Skin of body (tissue), 2 donors: ENCODE results near the gene FUZ. TPM values are rescaled to one million over a fixed set of nuclear protein-coding genes. Genes with fewer than 3 reads are reported as not detected.
"Not testable (repeated sequence)": the region's sequence is repeated elsewhere in the genome, so short reads cannot be mapped to it uniquely, and the experiment has no call there.

ENCODE experiments used
- DNase-seq: peaks from one replicate; lab custom pipeline; 2025; lab: John Stamatoyannopoulos, UW
- total RNA-seq: library from RNA; depleted of rRNA; stranded (reverse); fragments of >200 nt; gene quantifications from one replicate; pipeline ENCODE4 v1.2.3, GENCODE V29; 2014

FUZ gene
- total RNA-seq, 1 donor from 2014 or later = 13.4 TPM

GRCh38 chr19:49833599-49833998 is 20.5 kb upstream of the FUZ start:
- no peak for DNase-seq

DNA sequence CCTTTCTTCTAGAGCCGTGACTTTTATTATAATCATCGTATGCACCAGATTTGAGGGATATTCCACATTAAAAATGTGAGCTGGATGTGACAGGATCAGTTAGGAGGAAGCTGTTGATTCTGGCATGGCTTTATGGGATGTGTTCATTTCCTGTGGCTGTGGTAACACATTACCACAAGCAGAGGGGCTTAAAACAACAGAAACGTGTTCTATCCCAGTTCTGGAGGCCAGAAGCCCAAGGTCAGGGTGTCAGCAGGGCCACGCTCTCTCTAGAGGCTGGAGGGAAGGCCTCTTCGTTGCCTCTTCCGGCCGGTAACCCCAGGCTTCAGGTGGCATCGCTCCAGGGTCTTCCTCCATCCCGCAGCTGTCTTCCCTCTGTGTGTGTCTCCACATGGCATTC is 19.5 kb upstream of the FUZ start:
- peak; percentile 15 for DNase-seq

- DNase-seq = no peak
Measured at GRCh38 chr19:49831592-49831991, 18.5 kb upstream of the FUZ start.

GRCh38 chr19:49830766-49831165 is 17.7 kb upstream of the FUZ start:
- DNase-seq = no peak

GRCh38 chr19:49829721-49830120 is 16.6 kb upstream of the FUZ start:
- no peak for DNase-seq

DNA sequence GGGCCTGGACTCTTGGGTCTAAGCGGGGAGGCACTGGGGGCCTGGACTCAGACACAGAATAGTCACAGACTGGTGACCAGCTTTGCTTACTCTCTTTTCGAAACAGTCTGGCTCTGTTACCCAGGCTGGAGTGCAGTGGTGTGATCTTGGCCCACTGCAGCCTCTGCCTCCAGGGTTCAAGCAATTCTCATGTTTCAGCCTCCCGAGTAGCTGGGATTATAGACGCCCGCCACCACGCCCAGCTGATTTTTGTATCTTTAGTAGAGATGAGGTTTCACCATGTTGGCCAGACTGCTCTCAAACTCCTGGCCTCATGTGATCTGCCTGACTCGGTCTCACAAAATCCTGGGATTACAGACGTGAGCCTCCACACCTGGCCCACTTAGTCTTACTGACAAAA is 16.1 kb upstream of the FUZ start:
- DNase-seq = no peak

DNA sequence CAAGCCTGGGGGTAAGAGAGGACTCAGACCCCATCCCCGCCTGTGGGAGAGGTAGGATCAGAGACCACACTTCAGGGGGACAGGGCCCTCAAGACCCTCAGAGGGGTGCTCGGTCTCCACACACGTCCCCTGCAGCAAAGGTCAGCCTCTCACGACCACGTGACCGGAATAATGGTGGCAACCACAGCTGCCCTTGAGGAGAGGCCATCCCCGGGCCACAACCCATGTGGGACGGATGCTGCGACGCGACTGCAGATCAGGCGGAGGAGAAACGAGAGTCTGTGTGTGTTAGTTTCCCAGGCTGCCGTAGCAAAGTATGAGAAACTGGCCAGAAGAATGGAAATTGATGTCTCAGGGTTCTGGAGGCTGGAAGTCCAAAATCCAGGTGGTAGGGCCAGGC is 13.9 kb upstream of the FUZ start:
- DNase-seq = no peak

DNA sequence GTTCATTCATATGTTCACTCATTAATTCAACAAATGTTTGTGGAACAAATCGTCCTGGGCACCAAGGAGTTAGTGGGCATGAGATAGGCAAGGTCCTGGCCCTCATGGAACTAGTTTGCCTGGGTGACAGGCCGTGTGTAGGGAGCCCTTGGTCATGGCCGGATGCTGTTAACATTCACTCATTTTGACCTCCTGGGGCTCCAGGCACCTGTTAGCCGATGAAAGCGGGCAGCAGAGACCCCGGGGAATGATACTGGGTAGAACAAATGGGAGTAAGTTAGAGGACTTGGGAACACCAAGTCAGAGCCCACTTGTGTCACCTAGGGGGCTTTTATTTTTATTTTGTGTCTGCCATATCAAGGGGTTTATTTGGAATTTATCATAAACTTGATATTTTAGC is 11.6 kb upstream of the FUZ start:
- DNase-seq = no peak

DNA sequence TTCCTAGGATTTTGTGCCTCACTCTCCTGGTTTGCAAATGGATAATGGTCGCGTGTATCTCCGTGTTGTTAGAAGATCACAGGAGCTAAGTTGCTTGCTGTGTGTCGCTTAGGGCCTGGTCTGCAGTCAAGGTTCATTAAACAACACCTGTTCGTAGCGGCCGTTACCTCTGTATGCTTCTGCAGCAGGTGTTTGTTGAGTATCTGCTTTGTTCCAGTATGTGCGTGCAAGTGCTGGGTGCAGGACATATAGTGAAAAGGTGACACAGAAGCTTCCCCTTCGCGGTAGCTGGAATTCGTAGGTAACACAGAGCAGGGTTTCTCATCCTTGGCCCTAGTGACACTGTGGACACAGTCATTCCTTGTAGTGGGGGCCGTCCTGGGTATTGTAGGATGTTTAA is 10.4 kb upstream of the FUZ start:
- no peak for DNase-seq

DNA sequence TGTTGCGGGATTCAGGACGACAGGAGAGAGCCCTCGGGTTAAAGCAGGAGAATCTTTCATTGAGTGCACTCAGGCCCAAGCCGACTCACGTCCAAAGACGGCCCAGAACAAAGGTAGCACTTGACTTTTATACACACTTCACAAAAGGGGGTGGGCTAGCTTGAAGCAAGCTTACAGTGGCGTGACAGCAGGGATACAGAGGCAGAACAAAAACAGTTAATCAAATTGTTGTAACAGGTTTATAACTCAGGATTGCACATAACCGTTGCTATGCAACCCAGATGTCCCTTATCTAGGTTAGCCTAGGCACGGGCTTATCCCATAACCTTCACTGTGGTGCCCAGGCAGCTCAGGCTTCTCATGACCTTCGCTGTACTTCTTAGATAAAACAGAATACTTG is 7.0 kb upstream of the FUZ start:
- DNase-seq = no peak

DNA sequence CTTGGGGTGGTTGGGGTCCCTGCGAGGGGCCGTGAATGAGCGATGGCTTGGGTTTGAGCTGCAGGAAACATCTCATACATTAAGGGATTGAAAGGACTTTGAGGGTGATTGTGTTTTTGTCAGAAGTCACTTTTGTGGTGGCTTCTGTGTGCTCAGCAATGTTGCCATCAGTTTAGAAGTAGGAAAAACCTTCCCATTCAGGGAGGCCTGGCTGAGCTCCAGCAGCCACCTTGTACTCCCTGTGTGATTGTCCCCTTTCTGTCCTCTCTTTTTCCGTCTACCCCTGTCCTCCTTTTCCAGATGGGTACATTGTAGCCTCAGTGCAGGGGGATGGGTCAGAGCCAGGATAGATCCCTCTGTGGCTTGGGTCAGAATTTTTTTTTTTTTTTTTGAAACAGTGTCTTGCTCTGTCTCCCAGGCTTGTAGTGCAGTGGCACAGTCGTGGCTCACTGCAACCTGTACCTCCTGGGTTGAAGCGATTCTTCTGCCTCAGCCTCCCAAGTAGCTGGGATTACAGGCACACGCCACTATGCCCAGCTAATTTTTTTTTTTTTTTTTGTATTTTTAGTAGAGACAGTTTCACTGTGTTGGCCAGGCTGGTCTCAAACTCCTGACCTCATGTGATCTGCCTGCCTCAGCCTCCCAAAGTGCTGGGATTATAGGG is 6.5 kb upstream of the FUZ start:
- not testable (repeated sequence) for DNase-seq

GRCh38 chr19:49818649-49819370 is 5.7 kb upstream of the FUZ start:
- no peak for DNase-seq

- DNase-seq = peak; percentile 85
Measured at GRCh38 chr19:49817964-49818648, 5.0 kb upstream of the FUZ start, which contains the start of gene MED25. TSS of gene MED25 (plus strand) at chr19:49818289. CDS start at chr19:49818342, 53 bp downstream.

GRCh38 chr19:49816590-49816989 is 3.5 kb upstream of the FUZ start:
- DNase-seq = no peak

- no peak for DNase-seq
Measured at GRCh38 chr19:49814010-49814409, 918 bp upstream of the FUZ start.

DNA sequence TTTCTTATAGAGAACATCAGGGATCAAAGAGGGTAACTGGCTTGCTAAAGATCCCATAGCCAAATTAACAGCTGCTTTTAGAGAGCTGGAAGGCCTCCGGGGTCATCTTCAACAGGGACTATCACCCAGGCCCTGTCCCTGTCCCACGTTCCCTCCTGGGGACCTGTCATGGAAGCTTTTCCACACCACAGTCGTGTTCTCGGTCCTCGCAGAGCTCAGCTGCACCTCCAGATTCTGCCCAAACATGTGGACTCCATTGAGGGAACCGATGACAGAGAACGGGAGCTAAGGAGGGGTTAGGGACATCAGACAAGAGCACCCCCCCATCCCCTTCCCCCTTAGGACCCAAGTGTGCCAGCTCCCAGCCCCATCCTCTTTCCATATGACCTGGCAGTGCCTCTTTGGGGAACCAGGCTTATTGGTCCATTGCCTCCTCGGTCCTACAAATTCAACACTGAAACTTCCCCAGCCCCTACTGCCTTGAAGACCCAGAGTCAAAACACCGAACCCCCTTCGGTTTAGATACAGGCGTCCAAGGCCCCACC is 568 bp downstream of the FUZ start:
- peak; percentile 70 for DNase-seq

GRCh38 chr19:49811328-49811727 is 1.8 kb downstream of the FUZ start:
- no peak for DNase-seq

GRCh38 chr19:49809941-49810389 is 3.1 kb downstream of the FUZ start:
- DNase-seq = no peak

DNA sequence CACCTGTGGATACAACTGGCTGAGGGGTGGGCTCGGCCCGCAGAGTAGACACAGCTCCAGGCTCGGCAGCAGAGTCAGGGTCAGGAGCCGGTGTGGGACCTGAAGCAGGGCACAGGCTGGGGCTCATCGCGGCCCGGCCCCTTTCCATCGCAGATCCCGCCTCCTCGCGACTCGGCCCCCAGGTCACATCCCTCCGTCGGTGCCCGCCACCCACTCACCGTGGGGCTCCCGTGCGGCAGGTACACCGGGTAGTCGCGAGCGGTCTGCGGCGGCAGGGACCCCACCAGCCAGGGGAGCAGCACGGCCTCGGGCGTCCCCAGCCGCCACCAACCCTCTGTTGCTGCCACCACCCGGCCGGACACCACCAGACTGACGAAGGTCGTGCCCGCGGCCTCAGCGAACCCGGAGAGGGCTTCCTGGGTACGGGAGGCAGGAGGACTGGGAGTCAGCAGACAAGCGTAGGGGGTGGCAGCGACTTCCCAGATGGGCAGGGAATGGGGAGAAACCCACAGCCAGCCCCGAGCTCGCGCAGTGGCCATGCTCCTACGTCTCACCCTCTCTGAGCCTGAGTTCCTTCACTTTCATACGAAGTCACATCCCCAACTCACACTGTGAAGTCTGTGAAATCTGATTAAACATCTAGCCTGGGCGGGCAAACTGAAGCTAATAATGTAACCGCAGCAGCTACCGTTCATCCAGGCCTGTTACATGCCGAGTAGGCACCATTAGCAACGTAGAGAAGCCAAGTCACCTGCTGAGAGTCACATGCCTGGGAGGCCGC is 3.7 kb downstream of the FUZ start:
- DNase-seq = no peak

GRCh38 chr19:49808711-49809159 is 4.4 kb downstream of the FUZ start:
- DNase-seq = peak; percentile 70
